Caco-2 (cell line): ENCODE data around the gene NAA11. TPM values are rescaled to one million over a fixed set of nuclear protein-coding genes. Genes with fewer than 3 reads are reported as not detected.

ENCODE experiments used
- BruUV-seq: library from RNA; stranded (reverse); fragments of 400-500 nt; replicated peaks from 2 replicates; lab custom pipeline; 2021; lab: Mats Ljungman, UMichigan
- CTCF ChIA-PET: fragments of 300-600 bp; sonication (Branson Sonifier 250); formaldehyde crosslinking; loops from one replicate; lab custom pipeline; 2022; ENCODE audit warnings: antibody characterized with exemption; lab: Charles Lee
- POLR2A ChIA-PET: fragments of 300-600 bp; sonication (Branson Sonifier 250); formaldehyde crosslinking; loops from one replicate; lab custom pipeline; 2022; ENCODE audit warnings: antibody characterized with exemption; lab: Charles Lee
- DNase-seq, 2 experiments: peaks; one replicate each; pipeline versions ENCODE4 v3.0.0 to v3.0.0-alpha.2; 2020 to 2022
- H3K27me3 ChIP-seq: replicated peaks from 2 replicates; pipeline ENCODE4 v1.6.0; 2011; ENCODE audit warnings: low read length; ENCODE audit not compliant: control insufficient read depth, insufficient read depth
- H3K36me3 ChIP-seq: 2 replicates; pipeline ENCODE4 v1.5.1; 2011; ENCODE audit warnings: low read length; ENCODE audit not compliant: control insufficient read depth, insufficient read depth
- H3K4me1 ChIP-seq: fragments of 250-450 bp; sonication (Bioruptor Pico); 2 replicates; pipeline ENCODE4 v1.5.1; 2020; ENCODE audit warnings: mild to moderate bottlenecking
- H3K4me3 ChIP-seq: 2 replicates; pipeline ENCODE4 v1.5.1; 2011; ENCODE audit warnings: low read depth, mild to moderate bottlenecking, control low read depth, low read length
- H3K9me3 ChIP-seq: fragments of 250-450 bp; sonication (Bioruptor Pico); 2 replicates; pipeline ENCODE4 v1.5.1; 2020; ENCODE audit warnings: mild to moderate bottlenecking, moderate library complexity
- H3K27ac Mint-ChIP-seq: one replicate; pipeline ENCODE4 v1.8.0; 2022; ENCODE audit warnings: mixed read lengths; ENCODE audit not compliant: unreplicated experiment
- H3K27me3 Mint-ChIP-seq: one replicate; pipeline ENCODE4 v1.8.0; 2022; ENCODE audit warnings: mixed read lengths; ENCODE audit not compliant: insufficient read depth, unreplicated experiment
- H3K36me3 Mint-ChIP-seq: one replicate; pipeline ENCODE4 v1.8.0; 2022; ENCODE audit warnings: mild to moderate bottlenecking, mixed read lengths; ENCODE audit not compliant: insufficient read depth, unreplicated experiment
- H3K4me1 Mint-ChIP-seq: one replicate; pipeline ENCODE4 v1.8.0; 2022; ENCODE audit warnings: low read depth, mixed read lengths; ENCODE audit not compliant: unreplicated experiment
- H3K4me3 Mint-ChIP-seq: one replicate; pipeline ENCODE4 v1.8.0; 2022; ENCODE audit warnings: mild to moderate bottlenecking, moderate library complexity, mixed read lengths; ENCODE audit not compliant: unreplicated experiment
- H3K9me3 Mint-ChIP-seq: one replicate; pipeline ENCODE4 v1.8.0; 2022; ENCODE audit warnings: mixed read lengths; ENCODE audit not compliant: unreplicated experiment
- CTCF ChIP-seq, 2 experiments: fragments of 200-600 bp in 1 of 2; IDR thresholded peaks; 1 replicate in 1 of 2; 2 replicates in 1 of 2; pipeline versions ENCODE4 v1.5.1 to v1.8.0; 2011 to 2022; ENCODE audit warnings: antibody characterized with exemption in 1 of 2, control low read depth in 1 of 2, inconsistent platforms in 1 of 2, low read depth in 1 of 2, low read length in 1 of 2, mild to moderate bottlenecking in 1 of 2, moderate library complexity in 1 of 2; ENCODE audit not compliant: insufficient read depth in 1 of 2, severe bottlenecking in 1 of 2, unreplicated experiment in 1 of 2
- intact Hi-C: fragments of 100-400 bp; cut with micrococcal nuclease; formaldehyde crosslinking; loops from one replicate; pipeline ENCODE4 v1.10.0; 2022; ENCODE audit not compliant: unreplicated experiment
- total RNA-seq: library from RNA; stranded (reverse); gene quantifications from 2 replicates; pipeline ENCODE4 v1.2.3, GENCODE V29; 2022

The NAA11 gene
- total RNA-seq, 1 experiment from 2014 or later: not detected

- no peak overlapping the region for H3K27ac Mint-ChIP-seq
- no TSS peak for BruUV-seq
- H3K4me3 ChIP-seq: no peak overlapping the region
- H3K4me1 ChIP-seq: no peaks in the 10 kb centered on the region
- DNase-seq: no peak
- TF ChIP-seq CTCF (IDR thresholded peaks at IDR 0.05; ENCODE audit: insufficient read depth in 1 of 2, low read depth in 1 of 2, low read length in 1 of 2, severe bottlenecking in 1 of 2, unreplicated experiment in 1 of 2): no peak
- intact Hi-C loops: no loop called here
- CTCF ChIA-PET: no interaction called here
- H3K36me3 ChIP-seq: no peaks in the 10 kb centered on the region
- H3K9me3 ChIP-seq: no peaks in the 10 kb centered on the region
- H3K9me3 Mint-ChIP-seq: no peaks in the 10 kb centered on the region
- no peaks in the 10 kb centered on the region for H3K27me3 ChIP-seq
- no peaks in the 10 kb centered on the region for H3K4me1 Mint-ChIP-seq
- peaks cover 3% of the 10 kb centered on the region for H3K27me3 Mint-ChIP-seq
- H3K36me3 Mint-ChIP-seq: no peaks in the 10 kb centered on the region
- no peak overlapping the region for H3K4me3 Mint-ChIP-seq
- POLR2A ChIA-PET: no interaction called here
Observed at GRCh38 chr4:79308137-79308536, 17.7 kb downstream of the NAA11 start.

DNA sequence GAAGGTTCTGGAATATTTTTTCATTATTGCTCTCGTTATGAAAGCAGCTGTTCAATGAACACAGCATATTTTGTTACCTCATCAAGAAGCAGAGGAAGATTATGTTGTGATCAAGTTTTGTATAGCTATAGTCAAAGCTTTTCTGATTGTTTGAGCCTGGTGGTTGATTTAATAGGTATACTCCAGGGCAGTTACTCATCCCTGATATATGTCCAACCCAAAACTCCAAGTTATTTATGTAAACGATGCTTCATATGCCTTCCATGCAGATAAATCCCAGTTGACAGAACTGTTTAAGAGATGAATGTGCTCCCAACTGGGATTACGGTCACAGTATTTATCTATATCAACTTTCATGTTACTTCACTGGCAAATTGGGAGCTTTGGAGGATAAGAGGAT, 19.1 kb downstream of the NAA11 start:
- Histone ChIP-seq H3K4me3 (no peak overlapping the region), H3K4me1 (no peaks in the 10 kb centered on the region), H3K36me3 (no peaks in the 10 kb centered on the region), H3K27me3 (no peaks in the 10 kb centered on the region), H3K9me3 (no peaks in the 10 kb centered on the region)
- no peaks in the 10 kb centered on the region for H3K36me3 Mint-ChIP-seq
- H3K4me1 Mint-ChIP-seq: no peaks in the 10 kb centered on the region
- POLR2A ChIA-PET: no interaction called here
- no TSS peak for BruUV-seq
- no peak overlapping the region for H3K27ac Mint-ChIP-seq
- H3K9me3 Mint-ChIP-seq: no peaks in the 10 kb centered on the region
- intact Hi-C loops: no loop called here
- no peak for TF ChIP-seq CTCF (IDR thresholded peaks at IDR 0.05; ENCODE audit: insufficient read depth in 1 of 2, low read depth in 1 of 2, low read length in 1 of 2, severe bottlenecking in 1 of 2, unreplicated experiment in 1 of 2)
- CTCF ChIA-PET: no interaction called here
- no peak overlapping the region for H3K4me3 Mint-ChIP-seq
- H3K27me3 Mint-ChIP-seq: peaks cover 3% of the 10 kb centered on the region
- no peak for DNase-seq

- CTCF ChIA-PET: no interaction called here
- intact Hi-C loops: no loop called here
- H3K27me3 Mint-ChIP-seq: peaks cover 3% of the 10 kb centered on the region
- Histone ChIP-seq H3K4me3 (no peak overlapping the region), H3K9me3 (no peaks in the 10 kb centered on the region), H3K4me1 (no peaks in the 10 kb centered on the region), H3K27me3 (no peaks in the 10 kb centered on the region), H3K36me3 (no peaks in the 10 kb centered on the region)
- H3K4me3 Mint-ChIP-seq: no peak overlapping the region
- no peaks in the 10 kb centered on the region for H3K36me3 Mint-ChIP-seq
- H3K27ac Mint-ChIP-seq: no peak overlapping the region
- BruUV-seq: no TSS peak
- no peak for DNase-seq
- POLR2A ChIA-PET: no interaction called here
- no peaks in the 10 kb centered on the region for H3K9me3 Mint-ChIP-seq
- no peaks in the 10 kb centered on the region for H3K4me1 Mint-ChIP-seq
- no peak for TF ChIP-seq CTCF (IDR thresholded peaks at IDR 0.05; ENCODE audit: insufficient read depth in 1 of 2, low read depth in 1 of 2, low read length in 1 of 2, severe bottlenecking in 1 of 2, unreplicated experiment in 1 of 2)
Observed at GRCh38 chr4:79300280-79300679, 25.6 kb downstream of the NAA11 start.
